SW480 (cell line): ENCODE results near the gene CDC42BPB.

Source experiments
- DNase-seq: peaks from one replicate; pipeline ENCODE4 v3.0.0-alpha.2; 2016; ENCODE audit warnings: low spot score

CDC42BPB gene

GRCh38 chr14:103094406-103095209 is 37.3 kb upstream of the CDC42BPB start, which contains the start of gene EXOC3L4:
Gene EXOC3L4, plus strand, starts transcription at chr14:103094725. Its CDS starts 5,495 bp downstream, at chr14:103100220.
- no peak for DNase-seq

DNA sequence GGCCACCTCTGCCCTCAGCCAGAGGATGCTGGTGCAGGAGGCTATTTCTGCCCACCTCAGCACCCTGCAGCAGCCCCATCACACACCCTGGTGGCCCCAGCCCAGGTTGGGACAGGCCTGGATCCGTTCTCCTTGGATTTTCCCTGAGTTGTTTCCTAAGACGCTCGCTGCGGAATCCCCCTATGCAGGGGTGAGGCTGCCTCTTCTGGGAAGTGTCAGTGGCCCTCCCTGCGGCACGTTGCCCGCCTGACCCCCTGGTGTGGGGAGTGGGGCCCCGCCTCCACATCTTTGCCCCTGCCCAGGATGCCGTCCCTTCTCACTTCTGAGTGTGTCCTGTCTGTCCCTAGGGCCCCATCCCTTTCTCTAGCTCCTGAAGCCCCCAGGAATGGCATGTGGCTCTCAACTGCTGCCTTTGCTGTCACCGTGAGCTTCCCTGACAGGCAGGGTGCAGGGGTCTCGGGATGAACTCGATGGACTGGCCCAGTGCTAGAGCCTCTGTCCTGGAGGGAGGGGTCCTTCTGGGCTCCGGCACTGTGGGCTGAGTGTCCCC is 36.6 kb upstream of the CDC42BPB start:
- no peak for DNase-seq

- no peak for DNase-seq
These were observed 34.5 kb upstream of the CDC42BPB start for GRCh38 chr14:103091883-103092222.

DNA sequence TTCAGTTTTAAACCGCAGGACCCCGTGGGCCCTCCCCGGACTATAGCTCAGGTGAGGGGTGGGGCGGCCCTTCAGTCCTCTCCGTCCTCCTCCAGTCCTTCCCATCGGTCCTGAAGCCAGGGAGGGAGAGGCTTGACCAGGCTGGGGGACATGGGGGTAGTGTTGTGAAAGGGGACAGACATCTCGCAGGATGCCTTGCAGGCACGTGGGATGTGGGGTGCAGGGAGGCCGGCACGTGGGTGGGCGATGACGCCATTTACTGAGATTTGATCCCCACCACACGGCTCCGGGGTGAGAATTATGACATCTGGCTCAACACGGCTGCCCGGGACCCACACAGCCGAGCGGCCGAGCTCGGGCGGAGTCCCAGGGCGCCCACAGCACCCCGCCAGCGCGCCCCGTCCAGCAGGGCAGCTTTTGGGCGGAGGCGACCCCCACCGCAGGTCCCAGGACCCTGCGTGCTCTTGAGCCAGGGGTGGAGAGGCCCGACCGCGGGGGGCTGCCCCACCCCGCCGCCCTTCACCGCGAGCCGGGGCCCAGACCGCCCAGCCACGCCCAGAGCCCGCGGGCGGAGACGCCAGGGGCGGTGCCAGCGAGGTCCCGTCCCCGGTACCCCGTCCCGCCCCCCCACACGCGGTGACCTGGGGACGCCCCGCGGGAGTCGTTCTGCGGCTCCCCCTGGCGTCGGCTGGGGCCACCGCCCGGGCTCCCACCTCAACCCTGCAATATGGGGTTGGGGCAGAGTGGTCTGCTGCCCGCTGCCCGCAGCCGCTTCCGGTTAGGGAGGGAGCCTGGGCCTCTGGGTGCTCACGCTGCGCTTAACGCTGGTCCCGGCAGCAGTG is 33.9 kb upstream of the CDC42BPB start:
- peak; percentile 70 for DNase-seq

DNA sequence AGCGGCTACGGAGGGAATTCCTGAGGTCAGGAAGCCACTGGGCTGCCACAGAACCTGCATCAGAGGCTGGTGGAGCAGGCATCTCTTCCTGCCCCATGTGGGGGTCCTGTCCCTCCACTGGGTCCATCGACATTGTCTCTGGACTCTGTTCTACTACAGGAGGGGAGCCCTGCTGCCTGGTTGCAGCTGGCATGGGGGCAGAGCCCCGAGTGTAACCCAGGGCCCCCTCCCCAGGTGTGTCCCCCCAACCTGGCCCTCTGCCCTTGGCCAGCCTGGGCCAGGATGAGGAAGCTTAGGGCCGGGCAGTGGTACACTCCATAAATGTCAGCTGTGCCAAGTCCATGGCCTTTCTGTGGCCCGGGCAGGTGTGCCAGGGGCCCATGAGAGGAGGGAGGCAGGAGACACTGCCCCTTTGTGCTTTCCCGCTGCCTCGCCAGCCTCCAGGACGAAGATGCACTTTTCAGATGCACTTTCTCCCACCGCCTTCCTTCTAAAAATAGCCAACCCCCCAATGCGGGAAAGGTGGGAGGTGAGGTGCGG is 33.2 kb upstream of the CDC42BPB start:
- no peak for DNase-seq

DNA sequence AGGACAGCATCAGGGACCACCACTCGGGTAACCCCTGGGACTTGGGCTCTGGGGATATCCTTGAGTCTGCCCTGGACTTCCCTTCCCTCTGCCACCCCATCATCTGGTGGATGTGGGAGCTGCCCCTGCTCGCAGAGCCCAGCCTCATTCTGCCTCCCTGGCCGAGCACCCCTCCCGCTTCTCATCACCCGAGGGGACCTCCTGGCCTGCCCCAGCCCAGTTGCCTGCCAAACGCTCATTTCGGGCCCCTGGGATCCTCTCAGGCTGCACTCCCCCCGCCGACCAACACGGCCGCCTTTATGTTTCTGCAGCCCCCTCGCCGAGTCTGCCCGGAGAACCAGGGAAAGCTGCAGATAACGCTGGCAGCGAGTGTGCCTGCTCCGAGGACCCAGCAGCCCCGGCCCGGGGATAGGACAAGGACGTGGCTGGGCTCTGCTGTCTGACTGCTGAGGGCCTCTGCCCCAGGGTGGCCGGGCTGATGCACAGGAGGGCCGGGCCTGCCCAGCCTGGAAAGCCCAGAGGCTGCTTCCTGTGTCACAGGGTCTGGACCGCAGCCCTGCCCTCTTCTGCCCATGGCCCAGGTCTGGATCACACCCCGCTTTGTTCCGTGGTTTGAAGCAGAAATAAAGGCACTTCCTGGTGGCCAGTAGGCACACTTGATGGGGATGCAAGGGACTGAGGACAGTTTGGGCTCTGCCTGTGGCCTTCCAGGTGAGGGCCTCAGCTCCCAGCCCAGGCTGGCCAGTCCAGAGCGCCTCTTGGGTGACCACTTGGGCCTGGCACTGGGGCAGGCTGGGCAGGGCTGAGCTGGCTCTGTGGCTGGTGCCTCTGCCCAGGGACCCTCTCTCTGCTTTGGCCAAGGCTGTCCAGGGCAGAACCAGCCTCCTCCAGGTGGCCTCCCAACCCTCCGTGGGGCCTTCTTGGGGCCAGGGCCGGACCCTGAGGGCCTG is 32.3 kb upstream of the CDC42BPB start:
- no peak for DNase-seq

- no peak for DNase-seq
These were observed 31.6 kb upstream of the CDC42BPB start for GRCh38 chr14:103088921-103089320.

DNA sequence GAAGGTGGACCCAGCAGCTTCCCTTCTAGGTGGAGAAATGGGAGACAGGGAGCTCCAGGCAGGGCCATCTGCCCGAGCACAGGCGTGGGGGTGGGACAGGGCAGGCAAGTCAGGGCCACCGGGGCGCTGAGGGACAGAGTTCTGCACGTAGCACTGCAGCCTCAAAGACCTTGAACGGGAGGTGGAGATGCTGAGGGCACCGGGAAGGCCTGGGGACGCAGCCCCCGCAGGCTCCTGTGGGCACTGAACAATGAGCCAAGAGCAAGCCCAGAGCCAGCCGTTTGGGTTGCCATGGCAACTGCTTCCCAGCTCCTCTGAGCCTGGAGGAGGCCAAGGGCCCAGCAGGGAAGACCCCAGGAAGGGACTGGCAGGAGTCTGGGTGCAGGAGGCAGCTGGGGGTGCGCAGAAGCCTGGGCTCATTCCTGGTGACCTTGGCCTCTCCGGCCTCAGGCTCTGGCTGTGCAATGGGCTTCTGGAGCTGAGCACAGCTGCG is 30.0 kb upstream of the CDC42BPB start:
- DNase-seq, result no peak

GRCh38 chr14:103086771-103087342 is 29.5 kb upstream of the CDC42BPB start:
- no peak for DNase-seq

DNA sequence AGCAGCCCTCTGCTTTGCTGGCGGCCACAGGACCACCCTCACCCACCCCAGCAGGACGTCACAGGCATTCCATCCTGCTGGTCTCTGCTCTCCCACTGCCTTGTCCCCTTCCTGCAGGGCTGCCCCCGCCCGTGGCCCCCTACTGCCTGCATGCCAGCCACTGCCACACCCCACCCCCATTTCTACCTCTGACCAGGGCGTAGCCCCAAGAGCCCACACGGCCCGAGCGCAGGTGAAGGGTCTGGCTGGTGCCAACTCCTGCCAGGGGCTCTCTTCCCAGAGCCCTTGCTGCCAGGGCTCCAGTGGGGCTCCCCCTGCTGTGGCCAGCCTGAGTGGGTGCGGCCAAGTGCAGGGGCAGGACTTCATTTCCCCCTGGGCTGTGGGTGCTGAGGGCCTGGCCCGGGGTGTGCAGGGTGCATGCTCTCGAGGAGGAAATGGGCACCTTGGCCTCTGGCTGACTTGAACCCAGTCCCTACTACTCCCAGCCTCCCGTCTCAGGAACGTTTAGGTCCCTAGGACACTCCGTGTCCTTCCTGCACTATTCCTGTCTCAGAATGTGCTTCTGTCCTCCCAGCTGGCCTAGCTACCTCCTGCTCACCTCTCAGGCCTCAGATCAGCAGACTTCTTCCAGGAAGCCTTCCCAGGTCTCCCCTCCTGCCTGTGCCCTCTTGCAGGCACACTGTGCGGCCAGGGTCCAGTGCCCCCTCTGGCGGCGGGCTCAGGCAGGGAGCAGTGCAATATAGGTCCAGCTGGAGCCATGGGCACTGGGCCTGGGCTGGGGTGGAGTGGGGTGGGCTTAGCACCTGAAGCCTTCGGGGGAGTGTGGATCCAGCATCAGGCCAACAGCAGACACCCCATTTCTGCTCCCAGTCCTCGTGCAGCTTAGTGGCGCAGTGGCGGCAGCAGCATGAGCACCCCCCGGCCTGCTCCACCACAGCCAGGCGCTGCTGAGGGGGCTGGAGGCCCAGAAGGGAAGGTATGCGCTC is 28.1 kb upstream of the CDC42BPB start:
- no peak for DNase-seq

DNA sequence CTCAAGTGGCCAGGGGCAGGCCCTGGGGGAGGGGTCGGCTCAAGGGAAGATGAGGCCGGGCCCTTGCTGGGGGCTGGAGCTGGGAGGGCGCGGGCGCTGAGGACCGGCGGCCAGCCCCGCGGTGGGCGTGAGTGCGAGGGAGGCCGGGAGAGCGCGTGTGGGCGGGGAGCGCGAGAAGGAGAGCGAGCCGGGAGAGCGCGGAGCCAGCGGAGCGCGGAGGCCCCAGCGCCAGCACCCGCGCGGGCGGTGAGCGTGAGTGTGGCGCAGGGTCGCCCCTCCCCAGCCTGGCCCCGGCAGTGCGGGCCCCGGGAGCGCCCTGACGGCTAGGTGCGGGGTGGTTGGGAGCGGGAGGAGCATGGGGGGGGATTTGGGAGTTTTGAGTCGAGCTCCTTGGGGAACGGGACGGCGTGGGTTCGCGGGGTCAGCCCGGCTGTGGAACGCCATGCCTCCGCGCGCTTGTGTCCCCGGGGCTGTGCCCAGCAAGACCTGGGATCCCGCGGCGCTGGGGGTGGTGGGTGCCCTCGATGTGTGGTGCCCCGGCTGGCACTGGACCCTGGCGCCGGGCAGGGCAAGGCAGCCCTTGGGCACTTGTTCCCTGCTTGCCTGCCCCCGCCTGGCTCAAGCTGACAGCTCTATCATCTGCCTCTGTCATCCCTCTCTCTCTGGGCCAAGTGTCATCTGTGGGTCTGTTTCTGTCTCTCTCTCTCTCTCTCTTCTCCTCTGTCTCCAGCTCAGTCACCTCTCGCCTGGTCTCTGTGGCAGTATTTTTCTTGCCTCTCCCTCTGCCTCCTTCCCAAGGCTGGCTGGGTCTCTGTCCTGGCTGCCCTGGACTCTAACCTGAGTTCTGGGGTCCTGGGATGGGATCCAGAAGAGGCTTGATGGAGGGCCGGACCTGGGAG is 26.9 kb upstream of the CDC42BPB start, which contains the start of gene LBHD2:
Gene LBHD2, plus strand, starts transcription at position 190 of the 899 bp plus-strand sequence. CDS start 1,803 bp downstream, outside the sequence.
- no peak for DNase-seq

GRCh38 chr14:103081951-103082350 is 24.6 kb upstream of the CDC42BPB start:
- DNase-seq, result no peak

DNA sequence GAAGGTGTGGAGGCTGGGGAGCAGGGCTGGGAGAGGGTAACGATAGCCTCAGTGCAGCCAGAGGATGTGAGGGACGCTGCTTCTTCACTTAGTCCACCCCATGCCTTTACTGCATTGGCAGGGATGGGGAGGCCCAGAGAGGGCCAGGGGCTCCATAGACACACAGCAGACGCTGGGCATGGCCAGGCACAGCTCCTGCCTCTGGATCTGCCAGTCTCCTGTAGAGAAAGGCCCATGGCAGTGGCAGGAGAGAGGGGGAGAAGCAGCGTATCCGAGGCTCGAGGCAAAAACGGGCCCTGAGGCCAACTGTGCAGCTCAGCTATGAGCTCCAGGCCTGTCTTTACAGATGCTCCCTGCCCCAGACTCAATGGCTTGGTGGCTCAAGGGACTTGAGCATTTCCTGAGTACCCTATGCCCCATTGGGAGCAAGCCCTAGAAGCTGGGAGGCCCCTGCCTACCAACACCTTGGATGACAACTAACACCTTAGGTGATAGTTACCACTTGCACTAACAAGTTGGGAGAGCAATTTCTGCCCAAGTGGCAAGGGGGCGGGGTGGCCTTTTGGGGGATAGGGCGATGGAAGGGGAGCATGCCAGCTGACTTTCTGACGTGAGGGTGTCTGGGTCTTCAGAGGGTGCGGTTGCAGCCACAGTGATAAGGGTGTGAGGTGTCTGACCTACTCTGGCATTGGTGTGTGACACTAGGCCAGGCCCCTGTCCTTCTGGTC is 21.7 kb upstream of the CDC42BPB start:
- no peak for DNase-seq

DNA sequence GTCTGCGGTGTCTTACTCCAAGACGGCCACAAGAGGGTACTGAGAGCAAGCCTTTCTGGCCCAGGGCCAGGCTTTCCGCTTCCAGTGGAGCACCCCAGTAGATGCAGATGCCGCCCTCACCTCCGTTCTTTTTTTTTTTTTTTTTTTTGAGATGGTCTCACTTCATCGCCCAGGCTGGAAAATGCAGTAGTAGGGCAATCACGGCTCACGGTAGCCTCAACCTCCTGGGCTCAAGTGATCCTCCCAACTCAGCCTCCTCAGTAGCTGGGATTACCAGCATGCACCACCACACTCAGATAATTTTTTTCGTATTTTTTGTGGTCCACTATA is 21.0 kb upstream of the CDC42BPB start:
- DNase-seq, result peak; percentile 89

DNA sequence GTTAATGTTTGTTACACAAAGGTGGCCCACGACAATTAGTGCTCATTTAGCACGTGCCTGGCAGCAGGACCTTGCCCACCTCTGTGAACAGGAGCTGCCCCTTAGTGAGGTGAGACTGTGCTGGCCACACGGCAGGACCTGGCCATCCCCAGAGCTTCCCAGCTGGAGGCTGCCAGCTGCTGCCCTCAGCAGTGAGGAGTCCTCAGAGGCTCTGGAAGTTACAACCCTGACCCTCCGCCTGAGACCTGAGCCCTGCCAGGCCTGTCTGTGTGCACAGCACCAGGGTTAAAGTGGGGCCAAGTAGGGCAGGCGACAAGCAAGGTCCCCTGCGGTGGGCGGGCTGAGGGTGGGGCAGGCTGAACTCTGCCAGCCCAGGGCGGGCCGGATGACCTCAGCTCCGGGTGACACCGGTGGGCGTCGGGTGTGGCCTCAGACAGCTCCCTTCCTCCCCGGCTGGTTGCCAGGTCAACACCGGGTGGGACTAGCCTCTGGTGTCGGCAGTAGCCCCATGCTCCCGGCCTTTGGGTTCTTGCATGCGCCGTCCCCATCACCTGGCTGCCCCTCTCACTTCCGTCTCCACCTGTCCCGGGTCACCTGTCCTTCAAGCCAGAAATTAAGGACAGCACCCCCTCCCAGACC is 17.5 kb upstream of the CDC42BPB start:
- peak; percentile 88 for DNase-seq

GRCh38 chr14:103073876-103074728 is 16.8 kb upstream of the CDC42BPB start:
- DNase-seq, result no peak
